GM23338 (cell line): ENCODE results near the gene POPDC3.

ENCODE experiments used
- CTCF ChIP-seq, 2 experiments: fragments of 200-600 bp in 1 of 2; sonication (generic) in 1 of 2; conservative IDR thresholded peaks; 2 replicates each; pipeline versions ENCODE4 v1.5.1 to v1.6.1; 2016 to 2017; ENCODE audit warnings: antibody characterized with exemption in 2 of 2, low read depth in 2 of 2, mild to moderate bottlenecking in 2 of 2, moderate library complexity in 1 of 2
- EZH2 ChIP-seq: fragments of 200-600 bp; sonication (generic); IDR thresholded peaks from one replicate; pipeline ENCODE4 v1.8.0; 2017; ENCODE audit warnings: antibody characterized with exemption, mild to moderate bottlenecking, low read depth; ENCODE audit not compliant: unreplicated experiment
- POLR2AphosphoS5 ChIP-seq: IDR thresholded peaks from 2 replicates; pipeline ENCODE4 v1.6.1; 2016; ENCODE audit warnings: antibody characterized with exemption, low read depth

- TF ChIP-seq POLR2AphosphoS5 (no peak), CTCF (conservative IDR thresholded peaks at IDR 0.05; ENCODE audit: low read depth in 2 of 2) (no peak), EZH2 (no peak)
These were observed 28.2 kb downstream of the POPDC3 start for GRCh38 chr6:105151644-105152043.
